Measurements from ENCODE around the gene MMS19. TPM values are rescaled to one million over a fixed set of nuclear protein-coding genes. Genes with fewer than 3 reads are reported as not detected.
"Not testable (repeated sequence)": the region's sequence is repeated elsewhere in the genome, so short reads cannot be mapped to it uniquely, and the experiment has no call there.

Gene MMS19
- total RNA-seq, 1 experiment from 2014 or later: 105 TPM

DNA sequence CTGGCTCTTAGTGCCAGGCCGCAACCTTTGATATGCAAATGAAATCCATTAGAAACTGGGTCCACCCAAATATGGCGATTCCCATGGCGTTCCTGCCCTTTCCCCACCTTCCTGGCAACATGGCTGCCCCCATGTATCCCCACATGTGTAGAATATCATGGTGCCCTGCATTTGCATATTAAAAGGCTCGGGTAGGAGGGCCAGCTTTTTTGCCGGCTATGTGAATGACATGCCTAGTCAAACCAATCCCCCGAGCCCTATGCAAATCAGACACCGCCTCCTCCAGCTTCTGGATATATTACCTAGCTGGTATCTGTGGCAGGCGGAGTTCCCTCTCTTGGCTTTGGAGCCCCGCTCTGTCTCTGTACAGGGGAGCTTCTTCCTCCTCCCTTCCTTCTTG, 18.3 kb downstream of the MMS19 start:
- Mint-ChIP-seq H3K27ac (ENCODE audit: unreplicated experiment) (no peak overlapping the region), H3K27me3 (ENCODE audit: insufficient read depth, unreplicated experiment) (no peaks in the 10 kb centered on the region), H3K36me3 (ENCODE audit: insufficient read depth, unreplicated experiment) (peaks cover 66% of the 10 kb centered on the region), H3K9me3 (ENCODE audit: unreplicated experiment) (no peaks in the 10 kb centered on the region), H3K4me1 (ENCODE audit: low read depth, unreplicated experiment) (no peaks in the 10 kb centered on the region), H3K4me3 (ENCODE audit: unreplicated experiment) (no peak overlapping the region)
- Histone ChIP-seq H3K4me1 (no peaks in the 10 kb centered on the region), H3K36me3 (ENCODE audit: control insufficient read depth, insufficient read depth, low read length) (peaks cover 6% of the 10 kb centered on the region), H3K27me3 (replicated peaks; ENCODE audit: control insufficient read depth, insufficient read depth, low read length) (no peaks in the 10 kb centered on the region), H3K4me3 (ENCODE audit: low read depth, low read length) (no peak overlapping the region), H3K9me3 (no peaks in the 10 kb centered on the region)
- no TSS peak for BruUV-seq (replicated peaks)
- ChIA-PET POLR2A (no interaction called here), CTCF (no interaction called here)
- TF ChIP-seq, protein P1, sequence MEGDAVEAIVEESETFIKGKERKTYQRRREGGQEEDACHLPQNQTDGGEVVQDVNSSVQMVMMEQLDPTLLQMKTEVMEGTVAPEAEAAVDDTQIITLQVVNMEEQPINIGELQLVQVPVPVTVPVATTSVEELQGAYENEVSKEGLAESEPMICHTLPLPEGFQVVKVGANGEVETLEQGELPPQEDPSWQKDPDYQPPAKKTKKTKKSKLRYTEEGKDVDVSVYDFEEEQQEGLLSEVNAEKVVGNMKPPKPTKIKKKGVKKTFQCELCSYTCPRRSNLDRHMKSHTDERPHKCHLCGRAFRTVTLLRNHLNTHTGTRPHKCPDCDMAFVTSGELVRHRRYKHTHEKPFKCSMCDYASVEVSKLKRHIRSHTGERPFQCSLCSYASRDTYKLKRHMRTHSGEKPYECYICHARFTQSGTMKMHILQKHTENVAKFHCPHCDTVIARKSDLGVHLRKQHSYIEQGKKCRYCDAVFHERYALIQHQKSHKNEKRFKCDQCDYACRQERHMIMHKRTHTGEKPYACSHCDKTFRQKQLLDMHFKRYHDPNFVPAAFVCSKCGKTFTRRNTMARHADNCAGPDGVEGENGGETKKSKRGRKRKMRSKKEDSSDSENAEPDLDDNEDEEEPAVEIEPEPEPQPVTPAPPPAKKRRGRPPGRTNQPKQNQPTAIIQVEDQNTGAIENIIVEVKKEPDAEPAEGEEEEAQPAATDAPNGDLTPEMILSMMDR (IDR thresholded peaks at IDR 0.05; ENCODE audit: insufficient read depth in 1 of 2, low read depth in 1 of 2, low read length in 1 of 2, severe bottlenecking in 1 of 2, unreplicated experiment in 1 of 2): no peak
- intact Hi-C loops (cut with micrococcal nuclease; ENCODE audit: unreplicated experiment): no loop called here
- DNase-seq: no peak

DNA sequence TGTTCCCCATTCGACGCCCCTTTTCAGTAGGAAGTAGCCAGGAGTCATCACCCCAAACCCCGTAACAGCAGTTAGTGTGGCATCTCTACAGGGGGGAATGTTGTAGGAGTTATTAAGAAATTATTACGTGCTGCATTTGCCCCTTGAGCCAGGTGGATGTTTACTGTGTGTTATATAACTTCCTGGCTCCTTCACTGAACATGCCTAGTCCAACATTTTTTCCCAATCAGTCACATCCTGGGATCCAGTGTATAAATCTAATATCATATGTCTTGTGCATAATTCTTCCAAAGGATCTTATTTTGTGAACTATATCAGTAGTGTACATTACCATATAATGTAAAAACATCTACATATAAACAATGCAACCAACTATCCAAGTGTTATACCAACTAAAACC, 18.8 kb downstream of the MMS19 start:
- H3K36me3 Mint-ChIP-seq (ENCODE audit: insufficient read depth, unreplicated experiment): peaks cover 67% of the 10 kb centered on the region
- H3K27ac Mint-ChIP-seq (ENCODE audit: unreplicated experiment); CTCF ChIA-PET: not testable (repeated sequence)

DNA sequence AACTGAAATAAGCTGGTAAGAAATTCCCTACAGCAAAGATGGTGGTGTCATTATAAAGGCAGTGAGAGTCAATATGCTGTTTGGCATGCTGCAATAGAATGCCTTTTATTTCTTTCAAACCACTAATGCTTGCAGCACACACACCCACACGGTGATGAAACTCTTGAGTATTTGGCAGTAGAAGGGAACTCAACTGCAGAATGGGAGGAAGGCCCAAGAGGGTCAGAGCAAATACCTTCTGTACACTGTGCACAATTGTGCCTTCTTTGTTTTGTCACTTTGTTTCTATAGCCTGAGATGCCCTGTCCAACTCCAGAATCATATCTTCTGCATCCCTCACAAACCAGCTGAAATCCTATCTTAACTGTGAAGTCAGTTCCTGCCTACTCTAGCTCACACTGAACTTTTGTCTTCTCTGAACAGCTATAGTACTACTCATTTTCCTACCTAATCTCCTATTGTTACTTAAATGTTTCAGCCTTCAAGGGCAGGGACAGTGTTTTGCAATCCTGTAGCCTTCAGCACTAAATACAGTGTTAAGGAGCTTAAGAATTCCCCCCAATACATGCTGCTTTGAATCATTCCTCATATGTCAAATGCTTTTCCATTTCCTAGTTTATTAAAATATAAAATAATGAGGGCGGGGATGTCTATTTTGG, 22.2 kb downstream of the MMS19 start:
- TF ChIP-seq, protein P1 (IDR thresholded peaks at IDR 0.05; ENCODE audit: insufficient read depth in 1 of 2, low read depth in 1 of 2, low read length in 1 of 2, severe bottlenecking in 1 of 2, unreplicated experiment in 1 of 2): no peak
- Histone ChIP-seq H3K9me3 (no peaks in the 10 kb centered on the region), H3K27me3 (replicated peaks; ENCODE audit: control insufficient read depth, insufficient read depth, low read length) (no peaks in the 10 kb centered on the region), H3K4me1 (no peaks in the 10 kb centered on the region), H3K36me3 (ENCODE audit: control insufficient read depth, insufficient read depth, low read length) (peaks cover 6% of the 10 kb centered on the region), H3K4me3 (ENCODE audit: low read depth, low read length) (no peak overlapping the region)
- BruUV-seq (replicated peaks): no TSS peak
- Mint-ChIP-seq H3K27ac (ENCODE audit: unreplicated experiment) (no peak overlapping the region), H3K27me3 (ENCODE audit: insufficient read depth, unreplicated experiment) (no peaks in the 10 kb centered on the region), H3K9me3 (ENCODE audit: unreplicated experiment) (no peaks in the 10 kb centered on the region), H3K36me3 (ENCODE audit: insufficient read depth, unreplicated experiment) (peaks cover 80% of the 10 kb centered on the region), H3K4me1 (ENCODE audit: low read depth, unreplicated experiment) (no peaks in the 10 kb centered on the region), H3K4me3 (ENCODE audit: unreplicated experiment) (no peak overlapping the region)
- CTCF ChIA-PET: interaction anchor here (0.6 kb wide), 1 partner anchor 8 kb away, joined by 3 read pairs; no protein-coding TSS in a partner anchor
- intact Hi-C loops (cut with micrococcal nuclease; ENCODE audit: unreplicated experiment): no loop called here
- POLR2A ChIA-PET: interaction anchor here (0.5 kb wide), 1 partner anchor 37 kb away, joined by 4 read pairs; no protein-coding TSS in a partner anchor
- no peak for DNase-seq

More for the DNA sequence above, 18.8 kb downstream of the MMS19 start:
- H3K4me1 ChIP-seq; H3K4me3 Mint-ChIP-seq (ENCODE audit: unreplicated experiment); BruUV-seq (replicated peaks); H3K4me1 Mint-ChIP-seq (ENCODE audit: low read depth, unreplicated experiment); H3K4me3 ChIP-seq (ENCODE audit: low read depth, low read length); POLR2A ChIA-PET; intact Hi-C loops (cut with micrococcal nuclease; ENCODE audit: unreplicated experiment); H3K27me3 ChIP-seq (replicated peaks; ENCODE audit: control insufficient read depth, insufficient read depth, low read length); DNase-seq; H3K27me3 Mint-ChIP-seq (ENCODE audit: insufficient read depth, unreplicated experiment); H3K9me3 ChIP-seq; H3K36me3 ChIP-seq (ENCODE audit: control insufficient read depth, insufficient read depth, low read length); H3K9me3 Mint-ChIP-seq (ENCODE audit: unreplicated experiment): not testable (repeated sequence)
